ENCODE data around the gene AK8. TPM values are rescaled to one million over a fixed set of nuclear protein-coding genes. Genes with fewer than 3 reads are reported as not detected.

The AK8 gene
- polyA plus RNA-seq, 3 donors = 0.08 TPM; not detected in 2

DNA sequence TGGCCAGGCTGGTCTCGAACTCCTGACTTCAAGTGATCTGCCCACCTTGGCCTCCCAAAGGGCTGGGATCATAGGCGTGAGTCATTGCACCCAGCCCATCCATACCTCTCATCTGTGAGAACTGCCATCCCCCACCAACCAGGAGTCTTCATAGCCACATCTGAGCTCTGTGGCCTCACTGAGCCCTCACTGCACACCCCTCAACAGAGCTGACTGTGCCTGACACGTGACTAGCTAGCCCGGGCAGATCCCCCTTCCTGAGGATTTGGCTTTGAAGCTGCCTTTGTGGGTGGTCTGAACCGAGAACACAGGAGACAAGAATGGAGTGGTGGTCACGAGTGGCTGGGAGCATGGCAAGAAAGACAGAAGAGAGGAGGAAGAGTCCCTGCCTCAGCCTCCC is 15.6 kb downstream of the AK8 start:
- Mint-ChIP-seq H3K4me1 (no peaks in the 10 kb centered on the region), H3K36me3 (no peaks in the 10 kb centered on the region), H3K27ac (no peak overlapping the region), H3K27me3 (ENCODE audit: low read depth in 3 of 3) (peaks cover 3 to 11% (median 4%) of the 10 kb centered on the region in 3 donors), H3K9me3 (no peaks in the 10 kb centered on the region), H3K4me3 (no peak overlapping the region)
- 100% methylated on average over 3 of the region's 6 CpGs for WGBS (ENCODE audit: insufficient coverage)
- no peaks in the 10 kb centered on the region for H3K4me1 ChIP-seq (ENCODE audit: control insufficient read depth in 1 of 2, insufficient read depth in 2 of 2, low read length in 2 of 2)
- no peaks in the 10 kb centered on the region for H3K9me3 ChIP-seq (replicated peaks in 1 of 2; ENCODE audit: control insufficient read depth in 1 of 2, insufficient read depth in 1 of 2, low read length in 2 of 2)
- no peaks in the 10 kb centered on the region for H3K27me3 ChIP-seq (ENCODE audit: control insufficient read depth in 2 of 2, insufficient read depth in 2 of 2, low read length in 2 of 2)
- intact Hi-C loops (cut with micrococcal nuclease) = no loop called here
- no peak overlapping the region for H3K4me3 ChIP-seq (replicated peaks in 1 of 3; ENCODE audit: low read depth in 2 of 3, low read length in 3 of 3)
- H4K20me1 ChIP-seq (ENCODE audit: insufficient read depth, low read length) = no peaks in the 10 kb centered on the region
- no peak overlapping the region for H3K27ac ChIP-seq (ENCODE audit: low read depth in 1 of 2, low read length in 2 of 2)
- H3K4me2 ChIP-seq (replicated peaks; ENCODE audit: extremely low read depth, low read length, poor library complexity, severe bottlenecking) = no peak overlapping the region
- H3K36me3 ChIP-seq (replicated peaks in 1 of 2; ENCODE audit: control insufficient read depth in 1 of 2, insufficient read depth in 2 of 2, low read length in 2 of 2) = no peaks in the 10 kb centered on the region
- TF ChIP-seq CTCF (IDR thresholded peaks at IDR 0.05) = no peak
- no peak overlapping the region for H3K9ac ChIP-seq (ENCODE audit: insufficient read depth, low read length, poor library complexity, severe bottlenecking)
- DNase-seq = no peak
- H3K79me2 ChIP-seq (ENCODE audit: insufficient read depth, low read length) = no peaks in the 10 kb centered on the region
- H2AFZ ChIP-seq (ENCODE audit: insufficient read depth, low read depth, low read length, poor library complexity, severe bottlenecking) = no peak overlapping the region

DNA sequence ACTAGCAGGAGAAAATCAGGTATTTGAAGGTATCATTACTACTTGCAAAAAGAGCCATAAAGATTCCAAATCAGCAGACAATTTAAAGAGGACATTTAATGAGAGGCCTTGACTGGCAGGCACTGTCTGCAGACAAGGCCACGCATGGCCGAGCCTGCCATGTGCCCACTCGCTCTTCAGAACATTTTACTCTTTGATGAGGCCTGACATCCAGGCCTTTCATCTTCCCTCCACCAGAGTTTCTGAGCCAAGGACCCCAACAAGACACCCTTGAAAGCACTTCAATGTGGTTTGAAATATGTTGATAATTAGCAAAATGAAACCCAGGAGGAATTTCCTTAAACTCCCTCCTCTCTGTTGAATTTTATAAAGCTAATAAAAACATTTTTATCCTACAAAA is 16.4 kb downstream of the AK8 start:
- no peak for DNase-seq
- H3K4me3 Mint-ChIP-seq = no peak overlapping the region
- H3K27me3 Mint-ChIP-seq (ENCODE audit: low read depth in 3 of 3) = peaks cover 3 to 9% (median 3%) of the 10 kb centered on the region in 3 donors
- H3K36me3 Mint-ChIP-seq = no peaks in the 10 kb centered on the region
- TF ChIP-seq CTCF (IDR thresholded peaks at IDR 0.05) = no peak
- WGBS (ENCODE audit: insufficient coverage) = 100% methylated on average over 2 of the region's 3 CpGs
- no peaks in the 10 kb centered on the region for H3K9me3 Mint-ChIP-seq
- Histone ChIP-seq H3K4me1 (ENCODE audit: control insufficient read depth in 1 of 2, insufficient read depth in 2 of 2, low read length in 2 of 2) (no peaks in the 10 kb centered on the region), H3K27ac (ENCODE audit: low read depth in 1 of 2, low read length in 2 of 2) (no peak overlapping the region), H3K9me3 (replicated peaks in 1 of 2; ENCODE audit: control insufficient read depth in 1 of 2, insufficient read depth in 1 of 2, low read length in 2 of 2) (no peaks in the 10 kb centered on the region), H3K79me2 (ENCODE audit: insufficient read depth, low read length) (no peaks in the 10 kb centered on the region), H3K9ac (ENCODE audit: insufficient read depth, low read length, poor library complexity, severe bottlenecking) (no peak overlapping the region), H3K4me2 (replicated peaks; ENCODE audit: extremely low read depth, low read length, poor library complexity, severe bottlenecking) (no peak overlapping the region), H3K27me3 (ENCODE audit: control insufficient read depth in 2 of 2, insufficient read depth in 2 of 2, low read length in 2 of 2) (no peaks in the 10 kb centered on the region), H3K36me3 (replicated peaks in 1 of 2; ENCODE audit: control insufficient read depth in 1 of 2, insufficient read depth in 2 of 2, low read length in 2 of 2) (no peaks in the 10 kb centered on the region), H2AFZ (ENCODE audit: insufficient read depth, low read depth, low read length, poor library complexity, severe bottlenecking) (no peak overlapping the region), H3K4me3 (replicated peaks in 1 of 3; ENCODE audit: low read depth in 2 of 3, low read length in 3 of 3) (no peak overlapping the region), H4K20me1 (ENCODE audit: insufficient read depth, low read length) (no peaks in the 10 kb centered on the region)
- intact Hi-C loops (cut with micrococcal nuclease) = no loop called here
- H3K27ac Mint-ChIP-seq = no peak overlapping the region
- no peaks in the 10 kb centered on the region for H3K4me1 Mint-ChIP-seq
